Cardiac fibroblast (primary cell): ENCODE data around the gene SF3B6.

Experiments
- DNase-seq, 2 donors: peaks; one replicate each; pipeline versions ENCODE4 v3.0.0 to v3.0.0-alpha.2; 2010; ENCODE audit warnings: low read depth in 2 of 2
- H3K4me3 ChIP-seq, 2 donors: replicated peaks in 1 of 2; 1 replicate in 1 of 2; 2 replicates in 1 of 2; pipeline ENCODE4 v1.5.1; 2011; ENCODE audit warnings: low read depth in 2 of 2, low read length in 2 of 2, mild to moderate bottlenecking in 2 of 2, moderate library complexity in 1 of 2
- CTCF ChIP-seq: IDR thresholded peaks from one replicate; pipeline ENCODE4 v1.5.1; 2011; ENCODE audit warnings: low read depth, mild to moderate bottlenecking, low read length, inconsistent platforms

Gene SF3B6

GRCh38 chr2:24026233-24026632, 49.9 kb downstream of the SF3B6 start:
- no peak overlapping the region for H3K4me3 ChIP-seq
- no peak for TF ChIP-seq CTCF
- DNase-seq = no peak

GRCh38 chr2:24024996-24025663, 51.0 kb downstream of the SF3B6 start:
- TF ChIP-seq CTCF = no peak
- DNase-seq = no peak
- H3K4me3 ChIP-seq = no peak overlapping the region

GRCh38 chr2:24024018-24024417, 52.1 kb downstream of the SF3B6 start:
- DNase-seq = peak; percentile 51 to 67
- no peak overlapping the region for H3K4me3 ChIP-seq
- TF ChIP-seq CTCF = peak; percentile 73

- TF ChIP-seq CTCF = no peak
- no peak for DNase-seq
- no peak overlapping the region for H3K4me3 ChIP-seq
Observed at GRCh38 chr2:24022975-24023575, 53.1 kb downstream of the SF3B6 start.

- TF ChIP-seq CTCF = no peak
- H3K4me3 ChIP-seq = no peak overlapping the region
Observed at GRCh38 chr2:24022324-24022974, 53.7 kb downstream of the SF3B6 start.

GRCh38 chr2:24021122-24021998, 54.8 kb downstream of the SF3B6 start:
- H3K4me3 ChIP-seq = no peak overlapping the region
- TF ChIP-seq CTCF = peak; percentile 33
- no peak for DNase-seq

More at GRCh38 chr2:24022324-24022974, 53.7 kb downstream of the SF3B6 start:
- DNase-seq = no peak
